Right atrium auricular region (tissue), 2 donors: Measurements from ENCODE around the gene MED31. TPM values are rescaled to one million over a fixed set of nuclear protein-coding genes. Genes with fewer than 3 reads are reported as not detected.
"Not testable (repeated sequence)": the region's sequence is repeated elsewhere in the genome, so short reads cannot be mapped to it uniquely, and the experiment has no call there.

Experiments used
- DNase-seq: peaks from one replicate; pipeline ENCODE4 v3.0.0-alpha.2; 2019; ENCODE audit warnings: low spot score
- H3K27ac ChIP-seq, 2 donors: fragments of 200-600 bp; sonication (generic); 1 replicate in 1 of 2; 2 replicates in 1 of 2; pipeline ENCODE4 v1.5.1; 2016 to 2019
- H3K27me3 ChIP-seq, 2 donors: fragments of 200-600 bp; sonication (generic); one replicate each; pipeline versions ENCODE4 v1.5.1 to v1.6.0; 2017 to 2019
- H3K36me3 ChIP-seq: fragments of 200-600 bp; sonication (generic); one replicate; pipeline ENCODE4 v1.5.1; 2016
- H3K4me1 ChIP-seq, 2 donors: fragments of 200-600 bp; sonication (generic); one replicate each; pipeline versions ENCODE4 v1.5.1 to v1.6.0; 2017 to 2019
- H3K4me3 ChIP-seq, 2 donors: fragments of 200-600 bp; sonication (generic); 1 replicate in 1 of 2; 2 replicates in 1 of 2; pipeline ENCODE4 v1.5.1; 2017 to 2019; ENCODE audit warnings: mild to moderate bottlenecking in 1 of 2, moderate library complexity in 1 of 2
- H3K9me3 ChIP-seq, 2 donors: fragments of 200-600 bp; sonication (generic); one replicate each; pipeline ENCODE4 v1.5.1; 2019
- microRNA-seq, 2 donors: library from miRNA; unstranded; fragments of <30 nt; microRNA quantifications; one replicate each; pipeline ENCODE4, GENCODE V29; 2016 to 2017; ENCODE audit warnings: borderline number of aligned reads in 2 of 2, borderline replicate concordance in 1 of 2
- total RNA-seq, 2 donors: library from RNA; depleted of rRNA; stranded (reverse); fragments of >200 nt; gene quantifications; one replicate each; pipeline ENCODE4 v1.1.0, GENCODE V29; 2016
- TF ChIP-seq, protein P1 (sequence below), 2 donors: fragments of 200-600 bp; sonication (generic); IDR thresholded peaks; one replicate each; pipeline ENCODE4 v1.5.1; 2019; ENCODE audit warnings: antibody characterized with exemption in 2 of 2

Gene MED31
- total RNA-seq, 2 donors from 2014 or later: 7.0 to 8.2 TPM

DNA sequence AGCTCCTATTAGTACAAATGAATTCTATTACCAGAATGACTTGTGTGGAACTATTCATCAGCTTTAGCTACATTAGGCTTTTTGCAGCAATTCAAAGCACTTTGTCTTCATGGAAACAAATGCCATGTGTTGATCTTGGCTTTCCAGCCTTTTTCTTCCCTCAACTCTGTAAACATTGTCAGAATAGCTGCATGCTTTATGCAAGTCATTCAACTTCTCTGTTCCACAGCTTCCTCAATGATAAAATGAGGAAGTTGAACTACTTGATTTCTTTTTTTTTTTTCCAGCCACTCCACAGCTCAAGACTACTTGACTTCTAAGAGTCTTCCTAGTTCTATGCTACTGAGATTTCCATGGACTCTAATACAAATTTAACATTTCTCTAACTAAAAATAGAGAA, 52.0 kb downstream of the MED31 start:
- TF ChIP-seq, protein P1, sequence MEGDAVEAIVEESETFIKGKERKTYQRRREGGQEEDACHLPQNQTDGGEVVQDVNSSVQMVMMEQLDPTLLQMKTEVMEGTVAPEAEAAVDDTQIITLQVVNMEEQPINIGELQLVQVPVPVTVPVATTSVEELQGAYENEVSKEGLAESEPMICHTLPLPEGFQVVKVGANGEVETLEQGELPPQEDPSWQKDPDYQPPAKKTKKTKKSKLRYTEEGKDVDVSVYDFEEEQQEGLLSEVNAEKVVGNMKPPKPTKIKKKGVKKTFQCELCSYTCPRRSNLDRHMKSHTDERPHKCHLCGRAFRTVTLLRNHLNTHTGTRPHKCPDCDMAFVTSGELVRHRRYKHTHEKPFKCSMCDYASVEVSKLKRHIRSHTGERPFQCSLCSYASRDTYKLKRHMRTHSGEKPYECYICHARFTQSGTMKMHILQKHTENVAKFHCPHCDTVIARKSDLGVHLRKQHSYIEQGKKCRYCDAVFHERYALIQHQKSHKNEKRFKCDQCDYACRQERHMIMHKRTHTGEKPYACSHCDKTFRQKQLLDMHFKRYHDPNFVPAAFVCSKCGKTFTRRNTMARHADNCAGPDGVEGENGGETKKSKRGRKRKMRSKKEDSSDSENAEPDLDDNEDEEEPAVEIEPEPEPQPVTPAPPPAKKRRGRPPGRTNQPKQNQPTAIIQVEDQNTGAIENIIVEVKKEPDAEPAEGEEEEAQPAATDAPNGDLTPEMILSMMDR (IDR thresholded peaks at IDR 0.05): no peak
- Histone ChIP-seq H3K9me3 (no peaks in the 10 kb centered on the region), H3K36me3 (peaks cover 53% of the 10 kb centered on the region), H3K4me1 (peaks cover 0 to 5% of the 10 kb centered on the region in 2 donors), H3K27me3 (no peaks in the 10 kb centered on the region), H3K4me3 (no peak overlapping the region), H3K27ac (no peak overlapping the region)
- no peak for DNase-seq

DNA sequence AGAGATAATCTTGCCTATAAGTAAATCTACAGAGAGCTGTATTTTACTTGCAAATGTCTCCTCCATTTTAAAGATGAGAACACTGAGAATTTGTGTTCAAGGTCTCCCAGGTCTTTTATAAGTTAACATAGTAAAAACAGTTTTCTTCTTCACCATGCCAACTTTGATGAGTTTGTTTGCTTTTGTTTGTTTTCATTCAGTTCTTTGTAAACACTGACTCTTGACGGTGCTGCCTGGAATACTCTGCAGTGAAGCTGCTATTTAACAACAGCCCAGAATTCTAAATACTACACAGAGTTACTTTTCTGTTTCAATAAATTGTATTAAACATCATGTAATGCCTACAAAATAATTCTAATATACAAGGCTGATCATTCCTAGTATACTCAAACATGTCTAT, 53.7 kb downstream of the MED31 start:
- Histone ChIP-seq H3K9me3 (no peaks in the 10 kb centered on the region), H3K4me1 (peaks cover 0 to 5% of the 10 kb centered on the region in 2 donors), H3K36me3 (peaks cover 63% of the 10 kb centered on the region), H3K27ac (no peak overlapping the region), H3K27me3 (no peaks in the 10 kb centered on the region), H3K4me3 (no peak overlapping the region)
- TF ChIP-seq, protein P1 (IDR thresholded peaks at IDR 0.05): no peak
- no peak for DNase-seq

DNA sequence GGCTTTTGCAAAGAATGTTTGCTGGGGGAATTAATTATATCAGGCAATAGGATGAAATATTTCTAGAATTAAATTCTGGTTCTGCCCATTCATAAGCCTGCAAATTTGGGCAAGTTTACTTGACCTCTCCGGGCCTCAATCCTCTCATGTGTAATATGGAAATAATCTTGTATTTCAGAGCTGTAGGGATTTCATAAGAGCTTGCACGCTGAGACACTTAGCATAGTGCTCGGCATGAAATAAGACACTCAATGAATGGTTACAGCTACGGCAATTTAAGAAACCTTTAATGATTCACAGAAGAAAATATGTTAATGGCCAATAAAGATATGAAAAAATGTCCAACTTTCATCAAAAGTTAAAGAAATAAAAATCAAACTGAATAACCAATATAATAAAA, 54.5 kb downstream of the MED31 start:
- Histone ChIP-seq H3K9me3 (no peaks in the 10 kb centered on the region), H3K27me3 (no peaks in the 10 kb centered on the region), H3K4me3 (no peak overlapping the region), H3K36me3 (peaks cover 69% of the 10 kb centered on the region), H3K4me1 (peaks cover 0 to 5% of the 10 kb centered on the region in 2 donors), H3K27ac (no peak overlapping the region)
- DNase-seq: no peak
- TF ChIP-seq, protein P1 (IDR thresholded peaks at IDR 0.05): no peak

DNA sequence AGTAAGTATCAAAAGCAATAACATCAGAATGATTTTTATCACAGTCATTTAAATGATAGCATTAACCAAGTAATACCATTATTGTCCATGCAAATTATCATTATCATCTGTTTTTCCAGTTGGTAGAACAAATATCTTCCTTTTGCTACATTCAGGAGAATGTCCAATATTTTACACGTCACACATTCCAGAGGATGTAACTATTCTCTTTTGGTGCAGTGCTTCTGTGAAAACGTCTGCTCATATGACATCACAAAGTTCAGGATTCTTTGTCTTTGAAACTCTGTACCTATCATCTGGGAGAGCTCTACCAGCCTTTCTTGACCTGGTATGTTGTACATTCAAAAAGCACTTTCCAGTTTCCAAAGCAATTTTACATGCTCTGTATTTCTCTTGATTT, 54.9 kb downstream of the MED31 start:
- Histone ChIP-seq H3K27me3 (no peaks in the 10 kb centered on the region), H3K4me1 (peaks cover 0 to 5% of the 10 kb centered on the region in 2 donors), H3K27ac (no peak overlapping the region), H3K36me3 (peaks cover 72% of the 10 kb centered on the region), H3K9me3 (no peaks in the 10 kb centered on the region), H3K4me3 (no peak overlapping the region)
- no peak for DNase-seq
- TF ChIP-seq, protein P1 (IDR thresholded peaks at IDR 0.05): no peak

DNA sequence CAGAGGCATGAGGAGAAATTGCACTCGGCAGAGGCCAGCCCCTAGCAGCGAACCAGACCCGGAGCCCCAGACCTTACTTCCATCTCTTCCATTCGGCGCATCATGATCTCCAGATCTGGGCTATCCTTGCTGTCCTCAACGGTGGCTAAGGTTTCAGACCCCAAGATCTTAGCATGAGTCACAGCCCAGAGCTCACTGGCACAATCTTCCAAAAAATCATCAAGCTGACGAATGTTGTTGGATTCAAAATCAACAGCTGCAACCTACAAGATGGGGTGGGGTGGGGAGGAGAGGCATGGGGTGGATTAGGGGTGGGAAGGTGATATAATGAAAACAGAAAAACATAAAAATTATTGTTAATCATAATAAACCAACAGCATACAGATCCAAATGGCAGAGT, 55.3 kb downstream of the MED31 start:
- peaks cover 69% of the 10 kb centered on the region for H3K36me3 ChIP-seq

DNA sequence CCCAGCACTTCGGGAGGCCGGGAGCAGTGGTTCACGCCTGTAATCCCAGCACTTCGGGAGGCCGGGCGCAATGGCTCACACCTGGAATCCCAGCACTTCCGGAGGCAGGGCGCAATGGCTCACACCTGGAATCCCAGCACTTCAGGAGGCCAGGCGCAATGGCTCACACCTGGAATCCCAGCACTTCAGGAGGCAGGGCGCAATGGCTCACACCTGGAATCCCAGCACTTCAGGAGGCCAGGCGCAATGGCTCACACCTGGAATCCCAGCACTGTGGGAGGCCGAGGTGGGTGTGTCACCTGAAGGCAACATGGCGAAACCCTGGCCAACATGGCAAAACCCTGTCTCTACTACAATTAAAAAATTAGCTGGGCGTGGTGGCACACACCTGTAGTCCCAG, 58.0 kb downstream of the MED31 start:
- not testable (repeated sequence) for H3K9me3 ChIP-seq, DNase-seq, H3K4me3 ChIP-seq, H3K27me3 ChIP-seq, H3K4me1 ChIP-seq, H3K27ac ChIP-seq
- peaks cover 67% of the 10 kb centered on the region for H3K36me3 ChIP-seq

More for the DNA sequence above, 55.3 kb downstream of the MED31 start:
- DNase-seq: no peak
- Histone ChIP-seq H3K4me1 (peaks cover 0 to 5% of the 10 kb centered on the region in 2 donors), H3K27ac (no peak overlapping the region), H3K4me3 (no peak overlapping the region), H3K9me3 (no peaks in the 10 kb centered on the region), H3K27me3 (no peaks in the 10 kb centered on the region)
- TF ChIP-seq, protein P1 (IDR thresholded peaks at IDR 0.05): no peak

Small RNA genes within 50 kb of the gene (microRNA-seq; reads per million reads assigned to microRNA genes)
- 0 reads per million in 2 donors for gene MIR4520-1
- gene MIR4520-2: 0 reads per million in 2 donors

Other genes with a start within 250 kb of the MED31 start
- not detected for gene AIPL1, start 216.5 kb downstream of the MED31 start, total RNA-seq
- gene PIMREG, start 207.2 kb downstream of the MED31 start, total RNA-seq: under 1 TPM in 1 of 2 donors, not detected in 1; 0.93 TPM
- gene PITPNM3, start 95.0 kb downstream of the MED31 start, total RNA-seq: 1 to 10 TPM in 1 of 2 donors, under 1 TPM in 1; 0.56 to 1.2 TPM
- gene KIAA0753, start 10.9 kb downstream of the MED31 start, total RNA-seq: 1 to 10 TPM; 5.3 to 8.4 TPM
- 100 to 1,000 TPM in 1 of 2 donors, 10 to 100 TPM in 1; 98.0 to 155 TPM for gene TXNDC17, start 10.5 kb downstream of the MED31 start, total RNA-seq
- under 1 TPM in 1 of 2 donors, not detected in 1; 0.63 TPM for gene C17orf100, start 157 bp upstream of the MED31 start, total RNA-seq
- gene SLC13A5, start 61.8 kb upstream of the MED31 start, total RNA-seq: not detected
- 10 to 100 TPM in 1 of 2 donors, 1 to 10 TPM in 1; 9.4 to 12.8 TPM for gene XAF1, start 104.4 kb upstream of the MED31 start, total RNA-seq
- not detected for gene FBXO39, start 124.6 kb upstream of the MED31 start, total RNA-seq
- gene TEKT1, start 180.1 kb upstream of the MED31 start, total RNA-seq: not detected